HEK293T (cell line): Measurements from ENCODE around the gene PYGM.

Experiments used
- CTCF ChIA-PET: fragments of 350-600 bp; formaldehyde crosslinking; extraction: SDS; loops from one replicate; lab custom pipeline; 2021; ENCODE audit warnings: antibody characterized with exemption, inconsistent platforms; lab: Yijun Ruan, JAX
- POLR2A ChIA-PET: fragments of 350-600 bp; formaldehyde crosslinking; extraction: SDS; loops from one replicate; lab custom pipeline; 2020; ENCODE audit warnings: antibody characterized with exemption, inconsistent platforms; lab: Yijun Ruan, JAX
- DNase-seq: peaks from one replicate; pipeline ENCODE4 v3.0.0; 2012; ENCODE audit warnings: mixed read lengths; ENCODE audit errors: extremely low spot score
- ARNT ChIP-seq: fragments of 450-650 bp; IDR thresholded peaks from 2 replicates; pipeline ENCODE4 v1.6.1; 2017; ENCODE audit warnings: mild to moderate bottlenecking
- BHLHE40 ChIP-seq: fragments of 450-650 bp; IDR thresholded peaks from 2 replicates; pipeline ENCODE4 v1.6.1; 2016; ENCODE audit warnings: mild to moderate bottlenecking, moderate library complexity, borderline replicate concordance
- CTBP1 ChIP-seq: fragments of 450-650 bp; IDR thresholded peaks from 2 replicates; pipeline ENCODE4 v1.6.1; 2016; ENCODE audit warnings: borderline replicate concordance
- ELF4 ChIP-seq: fragments of 450-650 bp; IDR thresholded peaks from 2 replicates; pipeline ENCODE4 v1.6.1; 2017; ENCODE audit warnings: antibody characterized with exemption
- FOXA1 ChIP-seq: fragments of 450-650 bp; IDR thresholded peaks from 2 replicates; pipeline ENCODE4 v1.6.1; 2016; ENCODE audit warnings: mild to moderate bottlenecking
- FOXK2 ChIP-seq: fragments of 450-650 bp; IDR thresholded peaks from 2 replicates; pipeline ENCODE4 v1.6.1; 2016; ENCODE audit warnings: mild to moderate bottlenecking
- FOXM1 ChIP-seq: fragments of 450-650 bp; IDR thresholded peaks from 2 replicates; pipeline ENCODE4 v1.6.1; 2017; ENCODE audit warnings: mild to moderate bottlenecking, borderline replicate concordance
- HDGF ChIP-seq: fragments of 450-650 bp; IDR thresholded peaks from 2 replicates; pipeline ENCODE4 v1.6.1; 2017; ENCODE audit warnings: antibody characterized with exemption, borderline replicate concordance
- L3MBTL2 ChIP-seq: fragments of 450-650 bp; conservative IDR thresholded peaks from 2 replicates; pipeline ENCODE4 v1.6.1; 2016; ENCODE audit warnings: mild to moderate bottlenecking
- LEF1 ChIP-seq: fragments of 450-650 bp; IDR thresholded peaks from 2 replicates; pipeline ENCODE4 v1.6.1; 2017; ENCODE audit warnings: mild to moderate bottlenecking, borderline replicate concordance
- NFRKB ChIP-seq: fragments of 450-650 bp; IDR thresholded peaks from 2 replicates; pipeline ENCODE4 v1.6.1; 2016; ENCODE audit warnings: mild to moderate bottlenecking, moderate library complexity
- PKNOX1 ChIP-seq: fragments of 450-650 bp; IDR thresholded peaks from 2 replicates; pipeline ENCODE4 v1.6.1; 2016
- SP1 ChIP-seq: fragments of 450-650 bp; IDR thresholded peaks from 2 replicates; pipeline ENCODE4 v1.6.1; 2017
- SUZ12 ChIP-seq: fragments of 450-650 bp; IDR thresholded peaks from 2 replicates; pipeline ENCODE4 v1.6.1; 2016; ENCODE audit warnings: mild to moderate bottlenecking
- TARDBP ChIP-seq: fragments of 450-650 bp; IDR thresholded peaks from 2 replicates; pipeline ENCODE4 v1.6.1; 2016
- ZNF384 ChIP-seq: fragments of 450-650 bp; IDR thresholded peaks from 2 replicates; pipeline ENCODE4 v1.6.1; 2016

PYGM gene

GRCh38 chr11:64726867-64727530, 32.8 kb downstream of the PYGM start:
- TF ChIP-seq FOXK2, result no peak
- TF ChIP-seq LEF1, result no peak
- no peak for TF ChIP-seq FOXA1
- no peak for TF ChIP-seq SP1
- no peak for TF ChIP-seq CTBP1
- TF ChIP-seq ELF4, result no peak
- TF ChIP-seq ARNT, result no peak
- TF ChIP-seq NFRKB, result no peak
- TF ChIP-seq ZNF384, result no peak; the same call in 1 of the 2 replicates
- no peak for TF ChIP-seq HDGF
- TF ChIP-seq L3MBTL2, result no peak
- no peak for TF ChIP-seq SUZ12
- no peak for TF ChIP-seq TARDBP
- TF ChIP-seq FOXM1, result no peak
- TF ChIP-seq PKNOX1, result no peak
- no peak for TF ChIP-seq BHLHE40
- DNase-seq, result no peak
- ChIA-PET CTCF (interaction anchor here (0.9 kb wide), 1 partner anchor 38 kb away, joined by 5 read pairs; no protein-coding TSS in a partner anchor), POLR2A (no interaction called here)

DNA sequence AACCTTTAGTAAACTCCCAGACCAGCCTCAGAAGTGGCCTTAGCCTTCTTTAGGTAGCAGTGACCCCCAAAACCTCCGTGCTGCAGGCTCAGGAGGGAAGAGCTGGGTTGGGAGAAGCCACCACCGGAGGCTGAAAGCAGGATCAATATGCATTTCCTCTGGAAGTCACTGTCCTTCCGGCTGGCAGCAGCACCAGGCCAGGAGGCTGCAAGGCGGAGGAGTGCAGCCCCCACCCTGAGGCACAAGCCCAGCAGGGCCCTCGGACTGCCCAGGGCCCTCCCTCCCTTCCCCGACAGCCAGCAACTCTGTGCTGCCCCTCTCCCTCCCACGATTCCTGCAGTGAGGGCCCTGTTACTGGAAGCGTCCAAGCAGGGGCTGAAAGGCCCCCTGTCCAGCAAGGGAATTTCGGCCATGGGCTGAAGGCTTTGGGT, 33.5 kb downstream of the PYGM start:
- TF ChIP-seq HDGF (no peak), PKNOX1 (no peak), FOXA1 (no peak), SUZ12 (no peak), NFRKB (no peak), ELF4 (no peak), FOXM1 (no peak), L3MBTL2 (no peak), ZNF384 (no peak)
- POLR2A ChIA-PET, result no interaction called here
- CTCF ChIA-PET, result no interaction called here

GRCh38 chr11:64724863-64725532, 34.8 kb downstream of the PYGM start:
- no peak for DNase-seq
- ChIA-PET CTCF (interaction anchor here (0.7 kb wide), 1 partner anchor 28 kb away, joined by 3 read pairs; no protein-coding TSS in a partner anchor), POLR2A (no interaction called here)
- TF ChIP-seq SP1, result no peak
- TF ChIP-seq PKNOX1, result no peak
- no peak for TF ChIP-seq TARDBP
- no peak for TF ChIP-seq L3MBTL2
- no peak for TF ChIP-seq ARNT
- no peak for TF ChIP-seq BHLHE40

More for the DNA sequence above, 33.5 kb downstream of the PYGM start:
- DNase-seq, result no peak

DNA sequence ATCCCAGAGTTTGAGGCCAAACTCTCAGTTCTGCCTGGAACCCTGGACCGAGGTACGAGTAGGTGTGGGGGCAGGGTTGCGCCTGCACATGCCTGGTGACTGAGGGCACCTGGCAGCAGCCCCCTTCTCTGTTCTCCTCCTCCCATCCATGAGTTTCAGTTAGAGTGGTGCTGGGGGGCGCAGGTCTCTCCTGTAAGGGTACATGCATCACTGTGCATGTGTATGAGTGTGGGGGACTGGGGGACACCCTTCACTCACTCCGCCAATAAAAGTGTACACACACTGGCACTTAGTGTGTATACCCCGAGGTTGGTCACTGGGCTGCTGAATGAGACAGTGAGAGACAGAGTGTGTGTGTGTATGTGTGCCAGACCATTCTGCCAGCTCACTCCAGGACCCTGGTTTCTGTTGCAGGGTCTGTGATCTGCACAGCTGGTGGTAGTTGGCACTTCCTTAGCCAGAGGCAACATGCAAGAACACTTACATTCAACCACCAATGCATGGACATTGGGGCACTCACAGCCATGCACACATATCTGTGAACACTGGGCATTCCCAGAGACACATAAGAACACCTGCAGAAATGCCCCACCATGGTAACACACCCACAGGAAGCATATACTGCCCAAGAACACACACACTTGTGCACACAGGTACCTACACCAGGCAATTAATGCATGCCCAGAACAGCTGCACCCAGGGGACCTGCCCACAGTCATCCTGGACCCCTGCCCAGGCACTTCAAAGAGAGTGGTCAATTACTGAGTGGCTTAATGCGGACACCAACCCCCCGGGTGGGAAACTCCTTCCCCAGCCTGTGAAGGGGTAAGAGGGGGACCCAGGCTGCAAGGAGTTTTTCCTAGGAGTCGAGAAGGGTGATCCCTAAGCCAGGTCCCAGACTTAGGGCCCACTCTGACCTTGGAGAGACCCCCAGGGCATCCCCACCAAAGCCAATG, 35.6 kb downstream of the PYGM start:
- TF ChIP-seq HDGF, result no peak
- TF ChIP-seq PKNOX1, result no peak
- TF ChIP-seq LEF1, result no peak
- no peak for TF ChIP-seq FOXA1
- TF ChIP-seq SP1, result no peak
- TF ChIP-seq CTBP1, result no peak
- no peak for TF ChIP-seq ZNF384
- no peak for TF ChIP-seq ARNT

More for the DNA sequence above, 35.6 kb downstream of the PYGM start:
- DNase-seq, result no peak
- CTCF ChIA-PET, result no interaction called here
- POLR2A ChIA-PET, result no interaction called here
